SK-N-MC (cell line): ENCODE results near the gene VN1R5.

ENCODE experiments used
- EZH2 ChIP-seq: fragments of 200-600 bp; sonication (generic); IDR thresholded peaks from one replicate; pipeline ENCODE4 v1.6.1; 2017; ENCODE audit warnings: antibody characterized with exemption
- FOXP2 ChIP-seq: optimal IDR thresholded peaks from 2 replicates; pipeline ENCODE3; 2011; ENCODE audit warnings: mild to moderate bottlenecking, moderate library complexity; ENCODE audit not compliant: insufficient read depth; ENCODE audit errors: extremely low read length, control extremely low read depth
- POLR2AphosphoS5 ChIP-seq: IDR thresholded peaks from 2 replicates; pipeline ENCODE4 v1.6.1; 2012; ENCODE audit warnings: mild to moderate bottlenecking, low read depth, low read length, borderline replicate concordance

DNA sequence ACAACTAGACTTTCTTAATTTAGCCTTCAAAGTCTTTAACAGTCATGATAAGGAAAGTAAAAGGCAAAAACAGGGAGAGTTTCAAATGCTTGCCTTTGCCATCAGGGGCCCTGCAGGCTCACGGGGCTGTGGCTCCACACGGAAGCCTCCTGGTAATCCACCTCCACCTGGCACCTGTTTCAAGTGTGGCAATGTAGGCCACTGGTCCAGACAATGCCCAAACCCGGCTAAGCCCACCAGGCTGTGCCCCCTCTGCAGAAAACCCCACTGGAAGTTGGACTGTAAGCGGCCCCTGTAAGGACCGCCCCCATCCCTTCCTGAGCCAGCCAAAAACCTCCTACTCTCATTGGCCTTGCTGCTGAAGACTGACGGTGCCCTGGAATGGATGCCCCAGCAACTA, 32.5 kb downstream of the VN1R5 start:
- TF ChIP-seq POLR2AphosphoS5 = no peak
- no peak for TF ChIP-seq EZH2
- no peak for TF ChIP-seq FOXP2
